Myocyte (in vitro differentiated cells): ENCODE data around the gene STAT4. TPM values are rescaled to one million over a fixed set of nuclear protein-coding genes. Genes with fewer than 3 reads are reported as not detected.
"Not testable (repeated sequence)": the region's sequence is repeated elsewhere in the genome, so short reads cannot be mapped to it uniquely, and the experiment has no call there.

Experiments used
- DNase-seq: peaks from one replicate; pipeline ENCODE4 v3.0.0-alpha.2; 2012; ENCODE audit warnings: low read depth
- total RNA-seq: library from RNA; depleted of rRNA; stranded (reverse); fragments of >200 nt; gene quantifications from 2 replicates; pipeline ENCODE4 v1.2.3, GENCODE V29; 2014

The STAT4 gene
- total RNA-seq, 1 donor from 2014 or later: 1.1 TPM

DNA sequence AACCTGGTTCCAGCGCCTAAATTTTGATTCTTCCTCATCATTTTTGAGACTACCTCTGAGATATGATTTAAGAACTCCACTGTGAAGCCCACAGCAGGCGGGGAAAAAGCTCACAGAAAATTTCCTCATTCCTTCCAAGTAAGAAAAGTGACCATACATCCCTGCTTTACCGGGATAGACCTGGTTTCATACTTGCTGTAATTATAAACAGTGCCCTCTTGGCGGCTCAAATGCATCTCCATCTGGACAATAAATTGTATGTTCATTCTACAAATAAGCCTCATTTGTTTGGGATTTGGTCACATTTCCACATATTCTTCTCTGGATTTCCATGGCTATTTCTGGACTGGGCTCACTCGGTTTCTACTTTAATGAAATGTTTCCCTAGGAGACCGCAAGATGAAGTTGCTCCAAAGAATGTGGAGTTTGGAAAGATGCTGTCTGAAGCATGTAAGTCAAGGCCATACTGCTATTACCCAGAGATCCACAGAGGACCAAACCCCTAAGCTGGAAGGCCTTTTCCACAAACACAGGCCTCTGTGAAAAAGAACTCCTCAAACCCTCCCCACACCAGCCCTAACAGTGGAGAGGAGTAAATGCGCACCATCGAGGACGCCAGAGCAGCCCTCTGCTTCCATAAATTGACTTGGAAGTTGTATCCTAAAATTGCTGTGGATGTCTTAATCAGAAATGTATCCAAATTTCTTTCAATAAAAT, 150.7 kb downstream of the STAT4 start:
- DNase-seq: no peak

DNA sequence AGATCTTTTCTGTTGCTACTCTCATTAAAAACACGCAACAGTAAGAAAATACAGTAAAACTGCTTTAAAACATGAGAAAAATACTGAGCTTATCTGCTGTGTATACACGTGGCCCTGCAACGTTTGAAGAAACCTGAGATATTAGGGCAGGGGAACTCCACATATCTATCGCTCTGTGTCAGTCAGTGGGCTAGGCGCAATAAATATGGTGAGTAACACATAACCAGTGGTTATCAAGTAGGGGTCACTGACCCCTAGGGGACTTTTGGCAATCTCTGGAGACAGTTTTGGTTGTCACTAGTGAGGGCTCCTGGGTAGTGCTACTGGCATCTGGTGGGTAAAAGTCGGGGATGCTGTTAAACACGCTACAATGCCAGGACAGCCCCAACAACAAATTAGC, 151.7 kb downstream of the STAT4 start:
- no peak for DNase-seq

DNA sequence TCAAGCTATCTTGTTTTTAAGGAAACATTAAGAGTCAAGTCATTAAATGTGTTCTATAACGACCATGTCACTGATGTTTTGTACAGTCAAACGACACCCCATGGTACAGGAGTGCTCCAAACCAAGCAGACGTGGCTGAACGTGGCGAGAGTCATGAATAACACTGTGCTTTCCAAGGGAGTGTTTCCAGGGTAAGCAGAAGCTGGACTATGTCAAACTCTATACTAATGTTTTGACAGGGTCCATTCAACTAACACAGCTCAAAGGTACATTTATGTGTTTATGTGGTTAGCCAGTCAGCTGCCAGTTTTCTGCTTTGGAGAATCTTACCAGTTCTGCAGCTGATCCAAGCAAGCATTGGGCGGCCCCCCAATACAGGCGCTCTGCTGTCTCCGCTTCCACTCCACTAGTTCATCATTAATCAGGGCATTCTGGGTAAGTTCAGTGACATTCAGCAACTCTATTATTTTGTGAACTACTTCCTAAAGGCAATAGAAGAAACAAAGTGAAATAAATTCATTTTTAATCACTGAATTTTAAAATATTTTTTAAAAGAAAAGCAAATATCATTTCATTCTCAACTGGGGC, 153.2 kb downstream of the STAT4 start:
- DNase-seq: no peak

DNA sequence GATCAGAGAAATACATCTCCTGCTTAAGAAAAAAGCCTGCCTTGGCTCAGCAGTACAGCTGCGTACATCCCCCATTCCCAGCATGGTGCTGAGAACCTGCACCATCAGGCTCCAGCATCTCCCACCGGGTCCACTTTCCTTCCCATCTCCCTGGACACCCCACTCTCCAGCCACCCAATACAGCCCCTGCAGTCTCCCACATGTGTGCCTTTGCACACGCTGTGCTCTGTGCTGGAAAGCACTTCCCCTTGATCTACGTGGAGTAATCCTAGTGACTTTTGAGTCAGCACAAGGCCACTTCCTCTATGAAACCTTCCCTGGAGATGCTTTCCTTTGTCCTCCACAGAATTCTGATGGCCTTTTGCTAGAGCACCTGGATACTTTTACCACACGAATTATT, 153.8 kb downstream of the STAT4 start:
- no peak for DNase-seq

DNA sequence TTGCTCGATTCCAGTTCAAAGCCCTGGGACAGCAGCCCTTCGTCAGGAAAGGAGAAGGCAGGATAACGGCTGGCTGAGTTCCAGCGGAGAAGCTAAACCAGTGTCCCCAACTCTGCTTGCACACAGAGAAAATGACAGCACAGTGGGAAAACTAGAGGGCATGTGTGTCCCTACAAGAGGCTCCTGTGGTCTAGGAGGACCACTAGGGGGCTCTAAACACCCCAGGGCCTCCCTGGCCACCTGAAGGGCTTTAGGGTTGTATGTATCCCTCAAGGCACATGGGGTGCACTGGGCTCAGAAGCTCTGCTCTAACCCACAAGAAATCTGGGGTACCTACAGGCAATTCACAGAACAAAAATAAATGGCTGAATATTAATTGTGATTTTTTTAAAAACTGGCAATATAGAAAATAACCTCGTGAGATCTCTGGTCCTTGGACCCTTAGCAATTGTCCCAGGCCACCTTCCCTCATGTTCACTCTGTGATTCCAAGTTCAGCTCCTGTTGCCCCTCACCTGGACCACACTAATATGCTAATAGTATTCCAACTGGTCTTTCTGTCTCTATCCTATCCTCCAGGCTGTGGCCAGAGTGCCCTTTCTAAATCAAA, 154.4 kb downstream of the STAT4 start:
- peak; percentile 38 for DNase-seq

DNA sequence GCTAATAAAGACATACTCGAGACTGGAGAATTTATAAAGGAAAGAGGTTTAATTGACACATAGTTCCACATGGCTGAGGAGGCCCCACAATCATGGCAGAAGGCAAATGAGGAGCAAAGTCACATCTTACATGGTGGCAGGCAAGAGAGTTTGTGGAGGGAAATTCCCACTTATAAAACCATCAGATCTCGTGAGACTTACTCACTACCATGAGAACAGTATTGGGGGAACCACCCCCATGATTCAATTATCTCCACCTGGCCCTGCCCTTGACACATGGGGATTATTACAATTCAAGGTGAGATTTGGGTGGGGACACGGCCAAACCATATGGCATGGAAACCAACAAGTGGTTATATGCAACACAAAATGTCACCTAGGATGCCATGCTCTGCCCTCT, 155.5 kb downstream of the STAT4 start:
- not testable (repeated sequence) for DNase-seq

DNA sequence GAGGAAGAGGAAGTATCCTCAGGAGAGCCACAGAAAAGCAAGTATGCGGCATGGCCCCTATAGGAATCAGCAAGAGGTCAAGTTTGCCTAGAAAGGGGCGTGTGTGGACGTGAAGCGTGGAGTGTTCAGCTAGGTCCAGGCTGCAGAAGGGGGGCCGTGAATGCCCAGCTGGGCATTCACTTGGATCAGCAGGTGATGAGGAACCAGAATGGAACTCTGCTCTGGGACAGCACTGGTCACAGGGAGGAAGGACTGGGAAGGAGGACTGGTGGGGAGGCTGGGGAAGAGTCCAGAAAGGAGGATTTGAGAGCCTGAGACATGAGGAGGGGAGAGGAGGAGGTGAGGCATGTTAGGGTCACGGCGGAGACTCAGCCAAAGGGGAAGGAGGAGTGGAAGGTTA, 156.6 kb downstream of the STAT4 start:
- DNase-seq: no peak

DNA sequence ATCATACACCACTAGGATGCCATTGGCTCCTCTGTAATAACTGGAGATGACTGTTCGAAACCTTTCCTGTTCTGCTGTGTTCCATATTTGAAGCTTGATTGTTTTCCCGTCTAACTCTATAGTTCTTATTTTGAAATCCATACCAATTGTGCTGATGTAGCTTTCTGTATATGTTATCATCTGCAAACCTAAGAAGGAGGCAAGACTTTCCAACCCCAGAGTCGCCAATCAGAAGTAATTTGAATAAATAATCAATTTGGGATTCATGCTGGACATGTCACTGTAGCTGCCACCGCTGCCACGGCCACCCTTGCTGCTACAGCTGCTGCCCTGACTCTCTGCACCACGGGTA, 157.5 kb downstream of the STAT4 start:
- peak; percentile 21 for DNase-seq

DNA sequence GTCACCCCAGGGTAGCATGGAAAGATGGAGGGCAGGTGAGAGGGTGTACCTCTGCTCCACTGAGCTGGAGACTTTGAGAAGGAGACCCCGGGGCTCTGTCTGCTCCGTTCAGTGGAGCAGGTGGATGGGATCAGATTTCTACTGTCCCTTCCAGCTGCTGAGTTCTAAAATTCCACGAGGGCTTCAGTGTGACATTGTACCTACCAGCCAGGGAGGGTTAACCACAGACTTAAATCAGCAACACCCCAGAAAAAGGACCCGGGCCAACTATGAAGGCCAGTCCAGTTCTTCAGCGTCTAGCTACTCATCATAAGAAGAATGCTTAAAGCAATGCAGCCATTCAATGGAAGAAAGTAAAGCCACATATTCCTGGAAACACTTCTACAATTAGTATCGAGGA, 160.7 kb downstream of the STAT4 start:
- DNase-seq: peak; percentile 92

DNA sequence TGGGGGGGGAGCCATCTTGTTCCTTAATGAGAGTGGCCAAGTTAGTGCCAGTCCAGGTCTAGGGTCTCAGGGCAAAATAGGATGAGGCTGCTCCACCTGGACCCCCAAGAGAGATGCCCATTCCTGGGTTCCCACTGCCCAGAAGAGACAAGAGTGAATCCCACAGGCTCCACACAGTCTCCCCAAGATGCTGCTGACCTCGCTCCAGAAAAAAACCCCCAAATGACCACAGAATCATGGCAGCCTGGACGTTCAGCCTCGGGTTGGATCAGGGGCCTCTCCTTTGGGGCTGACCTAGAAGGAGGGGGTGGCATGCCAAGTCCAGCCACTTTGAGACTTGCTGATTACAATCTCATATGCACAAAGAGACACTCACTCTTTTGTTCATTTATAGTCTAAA, 161.9 kb downstream of the STAT4 start:
- no peak for DNase-seq

DNA sequence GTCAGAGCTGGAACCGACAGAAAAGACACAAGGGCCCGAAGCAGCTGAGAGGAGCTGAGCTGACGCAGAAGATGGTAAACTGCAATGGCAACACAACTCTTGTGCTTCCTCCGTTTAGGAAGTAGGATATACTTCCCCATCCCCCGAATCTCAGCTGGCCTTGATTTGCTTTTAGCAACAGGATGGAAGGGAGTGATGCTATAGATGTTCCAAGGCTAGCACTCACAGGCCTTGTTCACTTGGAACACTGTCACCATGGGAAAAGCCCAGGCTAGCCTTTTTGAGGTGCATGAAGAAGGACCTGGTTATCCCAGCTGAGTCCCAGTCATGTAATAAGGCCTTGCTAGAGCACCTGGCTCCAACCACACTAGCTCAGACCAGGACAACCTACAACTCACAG, 162.9 kb downstream of the STAT4 start:
- DNase-seq: no peak

DNA sequence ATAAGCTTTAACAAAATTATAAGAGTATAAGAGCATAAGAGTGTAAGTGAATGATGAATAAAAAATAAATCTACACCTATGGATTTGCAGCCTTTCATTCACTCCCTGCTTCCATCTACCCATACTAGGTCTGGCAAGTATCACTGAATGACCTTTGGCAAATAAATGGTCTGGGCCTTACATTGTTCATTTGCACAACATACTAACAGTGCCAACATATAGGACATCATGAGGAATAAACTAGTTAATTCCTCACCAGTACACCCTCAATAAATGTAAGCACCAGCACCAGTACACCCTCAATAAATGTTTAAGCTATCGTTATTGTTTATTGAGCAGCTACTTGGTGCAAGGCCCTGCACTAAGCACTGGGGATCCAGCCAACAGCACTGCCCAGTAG, 163.7 kb downstream of the STAT4 start:
- DNase-seq: no peak

DNA sequence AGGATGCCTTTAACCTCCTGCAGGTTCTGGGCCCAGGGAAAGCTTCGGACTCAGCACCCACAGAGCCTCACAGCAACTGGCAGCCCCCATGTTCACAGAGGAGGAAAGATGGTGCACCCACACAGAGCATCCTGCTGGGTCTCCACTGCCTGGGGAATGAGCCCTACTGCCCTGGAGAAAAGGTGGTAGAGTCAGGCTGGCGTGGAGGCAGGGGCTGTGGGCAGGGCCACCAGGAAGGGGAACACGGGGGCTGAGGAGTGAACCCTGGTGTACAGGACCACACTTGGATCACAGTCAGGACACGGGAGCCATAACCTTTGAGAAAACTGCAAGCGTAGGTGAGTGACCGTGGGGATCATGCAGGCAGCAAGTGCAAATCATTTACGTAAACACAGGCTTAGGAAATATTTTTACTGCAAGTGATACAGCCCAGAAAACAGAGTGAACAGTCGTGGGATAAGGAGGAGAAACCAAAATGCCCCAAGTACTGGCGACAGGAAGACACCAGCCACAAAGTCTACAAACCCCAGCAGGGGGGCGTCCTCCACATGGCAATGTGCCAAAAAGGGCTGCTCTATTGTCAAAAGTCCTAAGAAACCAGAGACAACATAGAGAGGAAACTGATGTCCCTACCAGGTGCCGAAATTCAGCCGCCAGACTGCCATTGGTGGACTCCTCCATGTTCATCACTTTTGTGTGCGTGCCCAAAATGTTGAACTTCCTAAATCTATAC, 164.4 kb downstream of the STAT4 start:
- no peak for DNase-seq

DNA sequence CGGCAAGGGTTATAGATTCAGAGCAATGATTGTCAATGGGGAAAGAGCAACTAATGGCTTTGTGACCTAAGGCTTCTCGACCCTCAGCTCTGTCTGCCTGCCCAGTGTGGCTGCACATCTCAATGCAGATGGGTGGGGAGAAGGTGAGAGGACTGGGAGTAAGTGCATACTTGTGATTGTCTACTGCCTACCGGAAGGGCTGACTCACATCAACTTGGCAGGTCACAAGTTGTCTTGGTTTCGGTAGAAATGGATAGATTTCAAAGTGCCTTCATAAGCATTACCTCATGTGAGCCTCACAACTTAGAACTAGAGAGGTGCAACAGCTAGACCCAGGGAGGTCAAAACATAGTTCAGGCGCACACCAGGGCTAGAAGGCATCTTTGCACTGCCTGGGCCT, 166.2 kb downstream of the STAT4 start:
- DNase-seq: no peak

DNA sequence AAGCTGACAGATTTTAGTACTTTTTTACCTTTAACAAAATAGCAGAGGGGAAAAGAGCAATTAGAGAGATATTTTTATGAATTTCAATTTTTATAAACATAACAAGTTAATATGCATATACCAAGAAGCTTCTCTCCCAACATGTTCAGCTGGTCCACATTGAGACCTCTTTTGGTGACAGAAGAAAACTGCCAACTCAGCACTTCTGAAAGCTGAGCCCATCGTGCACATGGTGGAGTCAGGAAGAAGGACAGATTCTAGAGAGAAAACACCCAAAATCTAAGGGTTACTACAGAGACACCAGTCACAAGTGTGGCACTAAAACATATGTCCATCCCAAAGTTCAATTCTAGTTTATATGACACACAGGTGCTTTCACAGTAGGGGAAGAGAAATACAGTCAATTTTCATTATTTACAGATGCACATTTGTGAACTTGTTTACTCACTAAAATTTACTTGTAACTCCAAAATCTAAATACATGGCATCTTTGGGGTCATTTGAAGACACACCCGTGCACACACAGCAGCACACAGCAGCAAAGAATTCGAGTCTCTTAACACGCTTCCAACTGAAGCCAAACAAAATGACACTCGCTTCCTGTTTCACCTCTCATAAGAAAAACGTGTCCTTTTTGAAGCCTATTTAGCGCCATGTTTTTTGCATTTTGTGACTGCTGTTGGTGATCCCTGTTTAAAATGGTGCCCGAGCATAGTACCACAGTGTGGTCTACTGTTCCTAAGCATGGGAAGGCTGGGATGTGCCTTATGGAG, 168.3 kb downstream of the STAT4 start:
- DNase-seq: no peak

DNA sequence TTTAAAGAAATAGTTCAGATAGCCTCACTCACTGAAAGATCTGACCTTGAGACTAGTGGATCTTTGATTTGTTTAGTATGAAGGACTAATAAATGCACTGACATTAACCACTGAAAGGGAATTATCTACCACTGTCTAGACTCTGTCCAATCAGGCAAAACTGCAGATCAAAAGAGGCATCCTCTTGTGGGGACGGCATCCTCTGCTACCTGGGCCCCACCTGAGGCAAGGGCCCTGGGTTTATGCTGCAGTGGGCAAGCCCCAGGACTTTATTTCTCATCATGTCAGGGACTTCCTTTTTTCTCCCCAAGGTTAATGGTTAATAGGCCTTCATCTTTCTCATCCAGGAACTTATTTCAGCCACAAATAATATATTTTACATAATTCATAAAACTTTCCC, 169.1 kb downstream of the STAT4 start:
- DNase-seq: no peak

DNA sequence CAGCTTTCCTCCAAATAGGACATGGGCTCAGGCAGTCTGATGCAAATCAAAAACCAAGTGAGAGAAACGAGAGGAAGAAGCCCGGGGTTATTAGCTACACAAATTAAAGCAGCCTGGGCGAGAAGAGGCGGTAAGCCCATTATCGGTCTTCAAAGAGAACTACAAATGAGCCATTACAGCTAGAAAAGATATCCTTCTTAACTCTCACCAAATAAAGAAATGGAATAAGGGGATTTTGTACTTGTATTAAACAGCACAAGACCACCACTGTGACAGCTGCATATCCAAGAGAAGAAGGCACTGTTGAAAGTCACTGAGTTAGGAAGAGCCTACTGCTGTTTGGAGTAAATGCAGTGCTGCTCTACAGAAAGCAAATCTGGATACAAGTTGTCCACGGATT, 169.5 kb downstream of the STAT4 start:
- no peak for DNase-seq

DNA sequence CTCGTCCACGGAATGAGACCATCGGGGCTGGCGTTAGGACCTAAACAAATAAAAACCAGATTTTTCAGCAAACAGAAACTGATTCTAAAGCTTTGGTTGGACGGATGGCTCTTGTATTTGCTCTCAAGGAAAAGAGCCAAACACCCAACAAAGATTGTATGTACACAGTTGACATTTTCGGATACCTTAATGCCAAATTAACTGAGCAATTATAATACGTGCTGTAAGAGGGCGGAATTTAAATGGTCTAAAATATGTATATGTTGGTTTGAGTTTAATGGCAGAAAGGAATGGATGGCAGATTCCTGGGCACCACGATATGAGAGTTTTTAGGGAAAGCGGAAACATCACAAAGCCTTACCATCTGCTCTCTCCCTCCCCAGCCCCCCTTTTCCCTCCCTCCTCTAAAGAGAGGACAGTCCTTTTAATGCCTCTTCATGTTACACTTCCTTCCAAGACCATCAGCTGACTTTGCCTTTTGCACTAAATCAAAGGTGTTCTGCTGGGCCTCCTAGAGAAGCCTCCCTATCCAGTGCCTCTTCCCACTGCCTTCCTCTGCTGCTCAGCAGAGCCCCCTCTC, 170.1 kb downstream of the STAT4 start:
- DNase-seq: no peak

DNA sequence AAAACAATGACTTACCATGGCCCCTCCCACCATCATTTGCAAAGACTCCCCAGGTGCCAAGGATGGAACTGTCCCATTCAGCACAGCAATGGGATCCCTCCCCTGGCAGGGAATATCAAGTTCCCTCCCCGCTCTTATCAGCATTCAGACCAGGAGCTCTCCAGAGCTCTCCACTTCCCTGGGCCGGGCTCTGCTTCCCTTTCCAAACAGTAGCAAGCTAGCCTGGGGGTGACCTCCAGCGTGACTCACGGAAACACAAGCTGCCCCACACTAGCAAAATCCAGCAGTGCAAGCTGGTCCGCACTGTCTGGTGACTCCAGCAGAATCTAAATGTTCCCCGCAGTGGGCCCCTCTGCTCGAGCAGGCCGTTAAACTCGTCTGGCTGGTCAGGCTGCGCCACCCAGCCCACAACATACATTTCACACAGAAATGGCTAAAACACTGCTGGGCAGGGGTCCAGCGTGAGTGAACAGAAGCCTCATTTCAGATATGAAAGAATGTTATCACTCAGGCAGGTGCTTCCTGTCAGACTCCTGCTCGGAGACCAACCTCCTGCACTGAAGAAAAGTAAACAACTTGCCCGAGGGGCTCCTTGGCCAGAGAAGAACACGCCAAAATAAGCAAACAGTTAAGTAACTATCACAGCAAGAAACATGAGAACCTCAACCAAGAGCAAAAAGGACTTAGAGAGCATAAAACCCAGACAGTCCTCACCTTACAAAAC, 170.7 kb downstream of the STAT4 start:
- DNase-seq: no peak
